Kidney glomerular epithelial cell (primary cell): ENCODE data around the gene EVC2.
"Not testable (repeated sequence)": the region's sequence is repeated elsewhere in the genome, so short reads cannot be mapped to it uniquely, and the experiment has no call there.

Experiments used
- DNase-seq: peaks from one replicate; lab custom pipeline; 2025; lab: John Stamatoyannopoulos, UW

EVC2 gene

DNA sequence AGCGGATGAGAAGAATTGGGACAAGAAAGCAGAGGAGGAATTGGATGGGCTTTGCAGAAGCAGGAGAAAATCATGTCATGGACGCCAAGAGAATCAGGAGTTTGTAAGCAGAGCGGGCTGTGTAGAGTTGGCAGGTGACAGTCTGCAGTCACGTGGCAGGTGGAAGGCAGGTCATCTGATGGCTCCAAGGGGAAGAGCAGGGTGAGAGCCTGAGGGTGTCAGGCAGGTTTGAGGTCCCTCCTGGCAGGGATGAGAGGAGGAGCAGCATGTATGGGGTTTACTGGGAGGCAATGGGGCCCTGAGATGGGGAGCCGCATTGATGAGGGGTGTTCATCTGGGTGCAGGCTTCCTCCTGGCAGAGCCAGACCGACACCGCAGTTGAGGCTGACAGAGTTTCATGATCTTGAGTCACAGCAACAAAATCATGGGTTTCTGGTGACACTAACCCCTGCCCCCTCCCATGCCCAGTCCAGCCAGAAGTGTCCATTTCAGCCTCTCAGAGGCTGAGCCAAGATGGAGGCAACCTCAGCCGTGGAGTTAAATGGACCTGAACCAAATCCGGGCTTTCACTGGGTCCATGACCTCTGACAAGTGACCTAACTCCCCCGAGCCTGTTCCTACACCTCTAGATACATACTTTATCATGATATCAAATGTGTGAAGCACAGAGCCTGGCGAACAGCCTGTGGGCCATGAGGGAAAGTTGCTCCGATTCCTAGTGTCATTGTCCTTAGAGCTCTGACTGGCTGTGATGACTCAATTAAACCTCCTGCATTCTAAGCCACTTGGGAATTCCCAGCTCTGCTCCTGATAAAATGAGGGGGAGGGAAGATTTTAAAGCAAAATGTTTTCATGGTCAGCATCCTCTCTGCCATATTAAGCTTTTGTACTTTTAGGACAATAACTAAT, 38.7 kb upstream of the EVC2 start:
- DNase-seq = peak; percentile 68

DNA sequence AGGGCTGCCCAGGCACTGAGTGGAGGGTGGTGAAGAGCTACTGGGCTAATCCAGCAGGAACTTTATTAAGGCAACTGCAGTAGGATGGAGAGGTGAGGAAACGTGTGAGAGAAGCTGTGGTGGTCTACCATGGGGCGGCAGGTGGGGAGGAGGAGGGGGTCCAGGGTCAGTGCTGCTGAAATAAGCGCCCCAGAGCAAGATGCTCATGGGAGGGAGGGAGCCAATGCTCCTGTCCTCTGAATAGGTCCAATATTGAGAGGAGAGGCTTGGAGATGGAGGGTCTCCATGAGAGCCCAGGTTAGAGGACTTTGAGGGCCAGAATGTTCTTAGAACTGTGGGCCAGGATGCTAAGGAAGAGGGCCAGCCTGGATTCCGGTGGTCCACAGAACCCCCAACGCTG, 37.9 kb upstream of the EVC2 start:
- DNase-seq = no peak

DNA sequence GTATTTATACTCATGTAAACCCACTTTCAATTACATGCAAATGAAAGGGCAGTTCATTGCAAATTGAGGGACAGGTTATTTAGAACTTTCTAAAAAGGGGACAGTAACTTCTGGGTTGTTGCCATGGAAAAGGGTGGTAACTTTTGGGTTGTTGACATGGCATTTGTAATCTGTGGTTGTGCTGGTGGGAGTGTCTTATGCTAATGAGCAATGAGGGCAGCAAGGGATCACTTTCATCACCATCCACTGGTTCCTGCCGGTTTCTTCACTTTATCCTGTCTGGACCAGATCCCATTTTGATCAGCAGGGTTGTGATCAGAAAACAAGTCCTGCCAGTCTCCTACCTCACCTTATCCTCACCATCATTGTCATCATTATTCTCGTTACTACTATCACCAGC, 34.6 kb upstream of the EVC2 start:
- no peak for DNase-seq

DNA sequence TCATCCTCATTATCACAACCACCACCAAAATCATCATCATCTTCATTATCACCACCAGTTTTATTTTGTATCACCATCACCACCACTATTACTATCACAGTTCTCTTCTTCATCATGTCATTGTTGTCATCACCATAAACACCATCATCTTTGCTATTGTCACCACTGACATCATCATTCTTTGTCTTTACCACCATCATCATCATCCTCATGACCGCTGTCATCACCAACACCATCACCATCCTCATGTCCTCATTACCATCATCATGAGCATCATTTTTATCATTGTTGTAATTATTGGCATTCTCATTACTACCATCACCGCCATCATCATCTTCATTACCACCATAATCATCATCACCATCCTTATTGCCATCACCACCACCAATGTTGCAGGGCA, 34.0 kb upstream of the EVC2 start:
- no peak for DNase-seq

DNA sequence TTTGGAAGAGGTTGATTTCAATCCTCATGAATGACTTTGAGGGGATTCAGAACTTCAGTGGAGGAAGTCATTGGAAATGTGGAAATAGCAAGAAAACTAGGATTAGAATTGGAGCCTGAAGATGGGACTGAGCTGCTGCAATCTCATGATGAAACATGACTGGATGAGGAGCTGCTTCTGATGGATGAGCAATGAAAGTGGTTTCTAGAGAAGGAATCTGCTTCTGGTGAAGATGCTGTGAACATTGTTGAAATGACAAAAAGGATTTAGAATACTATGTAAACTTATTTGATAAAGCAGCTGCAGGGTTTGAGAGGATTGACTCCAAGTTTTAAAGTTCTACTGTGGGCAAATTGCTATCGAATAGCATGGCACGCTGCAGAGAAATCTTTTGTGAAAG, 29.7 kb upstream of the EVC2 start:
- no peak for DNase-seq

GRCh38 chr4:5735463-5735862, 27.1 kb upstream of the EVC2 start:
- DNase-seq = no peak

DNA sequence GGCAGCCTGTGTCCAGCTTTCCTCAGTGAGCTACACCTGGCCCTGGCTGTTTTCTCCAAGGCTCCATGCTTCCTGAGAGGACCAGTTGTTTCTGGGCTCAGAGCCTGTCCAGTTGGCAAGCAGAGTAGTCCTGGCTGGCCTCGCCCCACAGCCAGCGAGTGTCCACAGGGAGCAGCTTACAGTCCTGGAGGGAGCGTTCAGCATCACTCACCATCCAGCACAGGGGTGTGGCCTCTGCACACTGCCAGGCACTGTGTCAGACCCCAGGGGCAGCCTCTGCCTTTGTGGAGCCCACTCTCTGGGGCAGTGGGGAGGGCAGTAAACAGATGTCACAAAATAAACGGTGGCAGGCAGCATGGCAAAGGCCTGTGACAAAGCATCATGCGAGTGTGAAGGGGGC, 26.5 kb upstream of the EVC2 start:
- DNase-seq = no peak

DNA sequence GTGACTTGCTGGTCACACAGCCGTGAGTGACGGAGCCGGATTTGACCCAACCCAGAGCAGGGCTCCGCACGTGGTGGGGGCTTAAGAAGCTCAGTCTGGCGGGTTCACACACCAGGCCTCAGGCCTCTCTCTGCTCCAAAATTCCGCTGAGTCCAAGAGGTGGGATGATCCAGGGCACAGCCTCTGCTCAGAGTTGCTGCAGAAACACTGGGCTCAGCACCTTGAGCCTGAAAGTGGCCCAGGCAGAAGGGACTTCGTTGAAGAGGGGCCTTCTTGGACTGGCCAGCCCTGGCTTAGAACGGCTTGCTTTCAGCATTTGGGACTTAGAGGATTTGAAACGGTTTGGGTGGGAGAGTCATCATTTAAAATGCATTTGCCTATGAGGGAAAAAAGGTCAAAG, 23.8 kb upstream of the EVC2 start:
- no peak for DNase-seq

DNA sequence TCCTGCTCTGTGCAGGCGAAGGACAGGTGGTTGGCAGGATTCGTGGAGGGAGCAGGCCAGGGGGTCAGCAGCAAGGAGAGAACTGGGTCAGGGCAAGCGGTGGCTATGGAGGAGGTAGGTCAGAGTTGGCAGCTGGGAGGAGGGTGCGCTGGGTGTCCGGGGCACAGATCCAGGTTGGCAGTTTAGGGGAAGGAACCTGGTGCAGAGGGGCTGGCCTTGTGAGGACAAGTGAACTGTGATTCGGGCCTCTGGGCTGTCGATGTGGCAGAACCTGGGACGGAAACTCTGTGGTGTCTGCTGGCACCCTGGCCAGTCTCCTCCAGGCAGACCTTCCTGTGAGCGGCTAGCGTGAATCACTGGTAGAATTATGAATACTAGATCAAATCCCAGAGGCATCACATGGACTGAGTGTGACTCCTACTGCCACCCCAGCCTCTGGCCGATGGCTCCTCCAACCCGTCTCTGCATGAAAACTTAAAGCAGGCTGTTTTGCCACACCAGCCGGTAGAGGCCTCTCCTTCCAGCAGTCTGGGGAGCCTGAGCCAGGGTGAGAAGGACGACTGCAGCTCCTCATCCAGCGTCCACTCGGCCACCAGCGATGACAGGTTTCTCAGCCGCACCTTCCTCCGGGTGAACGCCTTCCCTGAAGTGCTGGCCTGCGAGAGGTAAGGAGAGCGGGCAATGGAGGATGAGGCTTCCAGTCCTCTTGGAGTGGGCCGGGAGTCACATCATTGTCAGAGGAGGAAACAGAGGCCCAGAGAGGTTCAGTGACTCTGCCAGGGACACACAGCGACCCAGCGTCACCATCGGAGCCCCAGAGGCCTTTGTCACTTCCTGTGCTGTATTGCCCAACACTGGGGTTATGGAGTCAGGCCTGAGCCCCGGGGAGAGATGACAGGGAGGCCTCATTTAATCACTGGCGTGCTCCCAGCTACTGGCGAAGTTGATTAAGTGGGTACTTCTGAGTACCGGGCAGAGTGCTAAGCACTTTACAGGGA, 22.9 kb upstream of the EVC2 start:
- no peak for DNase-seq

GRCh38 chr4:5730436-5730835, 22.1 kb upstream of the EVC2 start:
- no peak for DNase-seq

DNA sequence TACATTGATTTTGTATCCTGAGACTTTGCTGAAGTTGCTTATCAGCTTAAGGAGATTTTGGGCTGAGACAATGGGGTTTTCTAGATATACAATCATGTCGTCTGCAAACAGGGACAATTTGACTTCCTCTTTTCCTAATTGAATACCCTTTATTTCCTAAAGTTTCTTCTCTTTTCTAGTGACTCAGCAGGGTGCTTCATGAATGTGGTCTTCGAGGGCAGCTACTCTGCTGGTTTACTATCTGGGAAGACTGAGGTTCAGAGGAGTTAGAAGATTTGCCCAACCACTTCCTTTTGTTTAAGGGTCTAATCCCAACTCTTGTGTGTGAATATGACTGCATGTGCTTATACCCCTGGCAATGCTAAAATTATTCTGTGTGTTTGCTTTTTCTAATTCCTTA, 20.1 kb upstream of the EVC2 start:
- not testable (repeated sequence) for DNase-seq

GRCh38 chr4:5724377-5724776, 16.0 kb upstream of the EVC2 start:
- no peak for DNase-seq

- DNase-seq = peak; percentile 99
Observed at GRCh38 chr4:5722328-5722727, 14.0 kb upstream of the EVC2 start.

DNA sequence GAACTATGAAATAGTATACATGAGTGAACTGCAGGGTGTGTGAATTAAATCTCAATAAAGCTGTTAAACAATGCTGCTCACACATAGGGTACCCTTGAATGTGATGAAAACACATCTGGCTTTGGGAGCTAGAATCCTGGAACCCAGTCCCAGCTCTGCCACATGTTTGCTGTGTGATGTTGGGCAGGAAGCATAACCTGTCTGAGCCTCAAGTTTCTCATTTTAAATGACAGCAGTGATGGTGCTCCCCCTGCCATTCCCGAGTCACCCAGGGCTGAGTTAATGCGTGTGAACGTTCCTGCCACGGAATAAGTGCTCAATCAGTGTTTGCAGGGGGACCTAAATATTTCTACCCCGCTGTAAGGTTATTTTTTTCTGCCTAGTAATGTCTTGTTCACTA, 13.6 kb upstream of the EVC2 start:
- DNase-seq = no peak

DNA sequence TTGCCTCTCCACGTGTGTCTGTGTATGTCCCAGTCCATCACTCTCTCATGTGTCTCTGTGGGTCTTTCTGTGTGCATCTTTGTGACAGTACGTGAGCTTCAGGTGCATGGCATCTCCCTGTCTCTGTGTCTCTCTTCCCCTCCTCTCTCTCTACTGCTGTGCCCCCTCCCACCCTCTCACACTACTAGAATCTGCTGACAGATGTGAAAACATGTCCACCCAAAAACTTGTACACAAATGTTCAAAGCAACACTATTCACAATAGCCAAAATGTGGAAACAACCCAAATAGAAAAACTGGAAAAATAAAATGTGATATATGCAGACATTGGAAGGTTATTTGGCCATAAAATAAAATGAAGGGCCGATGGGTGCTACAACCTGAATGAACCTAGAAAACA, 12.6 kb upstream of the EVC2 start:
- no peak for DNase-seq

- DNase-seq = no peak
Observed at GRCh38 chr4:5720157-5720850, 11.9 kb upstream of the EVC2 start.

DNA sequence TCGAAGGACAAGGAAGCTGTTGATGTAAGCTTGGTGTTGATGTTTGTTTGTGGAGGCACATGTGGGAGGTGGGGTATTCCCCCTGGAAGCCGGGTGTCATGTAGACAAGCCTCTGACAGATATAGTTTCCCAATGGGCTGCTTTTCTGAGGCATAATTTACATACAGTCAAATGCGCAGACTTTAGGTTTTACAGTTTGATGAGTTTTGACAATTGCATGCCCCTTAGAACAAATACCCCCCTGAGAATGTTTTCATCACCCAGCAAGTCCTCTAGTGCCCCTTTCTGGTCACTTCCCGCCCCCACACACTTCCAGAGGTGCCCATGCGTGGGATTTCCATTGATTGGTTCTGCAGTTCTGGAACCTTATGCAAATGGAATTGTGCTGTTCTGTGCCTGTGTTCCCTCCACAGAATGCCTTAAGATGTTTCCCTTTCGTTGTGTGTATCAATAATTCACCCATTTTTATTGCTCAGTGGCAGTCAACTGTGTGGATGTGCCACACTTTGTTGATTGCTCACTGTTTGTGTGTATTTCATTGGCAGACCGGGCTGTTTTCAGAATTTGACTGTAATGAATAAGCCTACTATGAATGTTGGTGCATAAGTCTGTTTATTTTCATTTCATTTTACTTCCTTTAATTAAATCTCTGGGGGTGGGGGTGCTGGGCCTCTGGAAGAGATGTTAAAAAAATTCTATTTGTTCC, 11.1 kb upstream of the EVC2 start:
- DNase-seq = peak; percentile 19

DNA sequence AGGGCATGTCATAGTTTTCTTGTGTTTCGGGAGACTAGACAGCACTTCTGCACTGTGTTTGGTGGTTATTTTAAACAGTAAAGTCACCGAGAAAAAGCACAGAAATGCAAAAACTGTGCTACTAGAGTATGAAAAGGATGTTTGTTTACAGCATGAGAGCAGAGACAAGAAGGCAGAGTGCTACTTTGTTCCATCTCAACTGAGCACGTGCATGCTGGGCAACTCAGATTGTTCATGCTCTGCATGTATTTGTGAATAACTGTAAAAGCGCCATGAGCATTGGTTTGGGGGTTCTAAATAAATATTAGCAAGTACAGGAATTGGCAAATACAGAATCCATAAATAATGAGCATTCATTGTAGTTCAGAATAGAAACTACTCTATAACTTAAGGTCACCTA, 10.1 kb upstream of the EVC2 start:
- DNase-seq = no peak

DNA sequence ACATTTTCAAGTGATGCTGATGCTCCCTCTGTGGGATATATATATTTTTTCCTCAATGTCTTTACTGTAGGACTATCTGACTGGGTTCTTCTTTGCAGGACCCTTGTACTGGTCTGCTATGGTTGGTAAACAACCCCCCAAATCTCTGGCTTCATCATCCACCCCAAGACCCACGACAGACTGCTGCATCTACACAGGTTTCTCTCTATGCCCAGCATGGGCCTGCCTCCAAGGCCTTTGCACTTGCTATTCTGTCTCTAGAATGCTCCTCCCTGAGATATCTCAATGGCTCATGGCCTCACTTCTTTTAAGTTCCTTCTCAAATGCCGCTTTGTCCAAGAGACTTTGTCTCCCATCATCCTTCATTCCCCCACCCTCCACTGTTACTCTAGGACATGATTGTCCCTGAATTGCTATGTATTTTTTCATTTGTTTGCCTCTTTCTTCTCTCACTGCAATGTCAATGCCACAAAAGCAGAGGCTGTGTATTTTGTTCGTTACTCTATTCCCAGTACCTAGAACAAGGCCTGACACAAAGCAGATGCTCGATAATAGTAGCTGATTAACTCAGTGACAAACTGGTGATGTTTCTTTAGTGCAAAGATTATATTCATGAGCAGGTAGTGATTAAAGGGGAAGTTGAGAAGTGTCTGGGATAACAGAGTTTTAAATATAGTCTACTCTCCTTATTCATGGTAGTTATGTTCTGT, 9.2 kb upstream of the EVC2 start:
- DNase-seq = no peak

DNA sequence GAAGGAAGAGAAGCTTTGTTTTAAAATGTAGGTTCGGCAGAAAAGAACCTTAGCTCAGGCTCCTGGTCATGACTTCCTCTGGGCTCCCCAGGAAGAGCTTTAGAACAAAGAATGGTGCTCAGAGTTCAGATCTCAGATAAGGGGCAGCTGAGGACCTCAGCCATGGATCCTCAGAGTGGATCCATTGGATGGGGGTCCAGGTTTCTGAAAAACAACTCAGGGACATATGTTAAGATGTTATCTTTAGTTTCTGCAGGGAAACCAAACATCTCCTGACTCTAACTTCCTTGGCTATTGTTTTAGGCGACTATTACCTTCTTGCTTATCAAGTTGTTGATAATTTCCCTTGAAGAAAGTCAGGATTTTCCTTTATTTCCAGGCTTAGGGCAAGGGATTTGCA, 8.0 kb upstream of the EVC2 start:
- DNase-seq = no peak

DNA sequence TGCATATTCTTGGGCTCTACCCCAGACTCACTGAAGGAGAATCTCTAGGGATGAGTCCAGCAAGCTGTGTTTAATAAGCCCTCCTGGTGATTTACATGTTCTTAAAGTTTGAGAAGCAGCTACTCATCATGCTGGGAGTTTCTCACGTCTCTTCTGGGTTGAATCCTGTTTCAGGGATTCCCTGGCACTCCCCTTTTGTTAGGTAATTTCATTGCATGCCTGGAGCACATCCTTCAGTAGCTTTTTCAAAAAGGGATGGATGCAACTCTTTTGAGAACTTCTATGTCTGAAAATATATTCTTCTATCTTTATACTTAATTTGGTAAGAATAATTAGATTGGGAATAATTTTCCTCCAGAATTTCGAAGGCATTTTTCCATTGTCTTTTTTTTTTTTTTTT, 7.0 kb upstream of the EVC2 start:
- no peak for DNase-seq
